SK-N-MC (cell line): Measurements from ENCODE around the gene CNST.

Source experiments
- EZH2 ChIP-seq: fragments of 200-600 bp; sonication (generic); IDR thresholded peaks from one replicate; pipeline ENCODE4 v1.6.1; 2017; ENCODE audit warnings: antibody characterized with exemption
- POLR2AphosphoS5 ChIP-seq: IDR thresholded peaks from 2 replicates; pipeline ENCODE4 v1.6.1; 2012; ENCODE audit warnings: mild to moderate bottlenecking, low read depth, low read length, borderline replicate concordance

GRCh38 chr1:246680696-246681130 lies 114.5 kb downstream of the CNST start:
- TF ChIP-seq POLR2AphosphoS5 (no peak), EZH2 (no peak)
